OCI-LY3 (cell line): ENCODE measurements around the gene MAFG.

Source experiments
- EZH2phosphoT487 ChIP-seq: fragments of 200-600 bp; shearing (Covaris generic); IDR thresholded peaks from 2 replicates; pipeline ENCODE4 v1.6.1; 2018; ENCODE audit warnings: antibody characterized with exemption, mixed run types, low read depth
- TF ChIP-seq, protein P1 (sequence below): fragments of 200-600, 300-600 bp; sonication (generic); IDR thresholded peaks from 2 replicates; pipeline ENCODE4 v1.5.1; 2014; ENCODE audit warnings: antibody characterized with exemption, low read length, low read depth

DNA sequence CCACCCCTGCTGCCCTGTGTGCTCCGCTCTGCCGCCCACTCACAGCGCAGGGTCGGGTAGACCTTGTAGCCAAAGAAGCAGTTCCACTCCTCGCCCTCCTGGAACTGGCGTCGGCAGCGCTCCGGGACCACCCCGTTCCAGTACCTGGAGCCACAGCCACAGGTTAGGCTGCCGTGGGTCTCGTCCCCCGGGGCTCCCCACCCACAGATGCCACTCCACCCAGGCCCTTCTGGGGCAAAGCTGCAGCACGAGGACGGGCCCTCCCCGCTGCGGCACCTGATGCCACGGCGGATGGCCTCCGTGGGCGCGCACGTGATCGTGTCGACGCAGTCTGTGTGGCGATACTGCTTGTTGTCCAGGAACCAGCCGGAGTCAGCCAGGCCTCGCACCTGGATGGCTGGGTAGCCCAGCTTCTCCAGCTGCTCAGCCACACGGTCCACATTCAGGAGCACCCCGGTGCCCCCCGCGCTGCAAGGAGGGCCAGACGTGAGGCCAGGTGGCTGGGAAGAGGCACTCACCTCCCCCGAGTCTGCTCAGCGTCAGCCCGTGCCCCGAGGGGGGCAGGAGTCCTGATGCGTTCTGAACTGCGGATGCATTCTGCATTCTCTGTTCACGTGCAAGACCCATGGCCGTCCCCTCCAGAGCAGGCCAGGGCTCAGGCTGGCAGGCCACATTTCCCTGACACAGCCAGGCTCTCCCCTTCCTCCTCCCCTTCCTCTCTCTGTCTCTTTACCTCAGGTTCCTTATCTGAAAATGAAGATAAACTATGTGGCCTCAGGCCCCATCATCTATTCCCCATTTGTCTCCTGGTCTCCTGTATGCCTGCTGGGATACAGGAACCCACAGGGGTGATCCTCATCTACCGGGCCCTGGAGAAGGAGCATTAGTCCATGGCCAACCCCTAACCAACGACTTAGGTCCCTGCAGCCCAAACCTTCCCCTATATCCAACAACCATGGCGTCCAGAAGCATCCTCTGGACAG is 29.4 kb upstream of the MAFG start:
- TF ChIP-seq, protein P1, sequence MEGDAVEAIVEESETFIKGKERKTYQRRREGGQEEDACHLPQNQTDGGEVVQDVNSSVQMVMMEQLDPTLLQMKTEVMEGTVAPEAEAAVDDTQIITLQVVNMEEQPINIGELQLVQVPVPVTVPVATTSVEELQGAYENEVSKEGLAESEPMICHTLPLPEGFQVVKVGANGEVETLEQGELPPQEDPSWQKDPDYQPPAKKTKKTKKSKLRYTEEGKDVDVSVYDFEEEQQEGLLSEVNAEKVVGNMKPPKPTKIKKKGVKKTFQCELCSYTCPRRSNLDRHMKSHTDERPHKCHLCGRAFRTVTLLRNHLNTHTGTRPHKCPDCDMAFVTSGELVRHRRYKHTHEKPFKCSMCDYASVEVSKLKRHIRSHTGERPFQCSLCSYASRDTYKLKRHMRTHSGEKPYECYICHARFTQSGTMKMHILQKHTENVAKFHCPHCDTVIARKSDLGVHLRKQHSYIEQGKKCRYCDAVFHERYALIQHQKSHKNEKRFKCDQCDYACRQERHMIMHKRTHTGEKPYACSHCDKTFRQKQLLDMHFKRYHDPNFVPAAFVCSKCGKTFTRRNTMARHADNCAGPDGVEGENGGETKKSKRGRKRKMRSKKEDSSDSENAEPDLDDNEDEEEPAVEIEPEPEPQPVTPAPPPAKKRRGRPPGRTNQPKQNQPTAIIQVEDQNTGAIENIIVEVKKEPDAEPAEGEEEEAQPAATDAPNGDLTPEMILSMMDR: no peak
- TF ChIP-seq EZH2phosphoT487: no peak
